DMS53 (cell line): ENCODE data around the gene AFF1.

Experiments
- DNase-seq: peaks from one replicate; lab custom pipeline; 2025; lab: John Stamatoyannopoulos, UW

AFF1 gene

DNA sequence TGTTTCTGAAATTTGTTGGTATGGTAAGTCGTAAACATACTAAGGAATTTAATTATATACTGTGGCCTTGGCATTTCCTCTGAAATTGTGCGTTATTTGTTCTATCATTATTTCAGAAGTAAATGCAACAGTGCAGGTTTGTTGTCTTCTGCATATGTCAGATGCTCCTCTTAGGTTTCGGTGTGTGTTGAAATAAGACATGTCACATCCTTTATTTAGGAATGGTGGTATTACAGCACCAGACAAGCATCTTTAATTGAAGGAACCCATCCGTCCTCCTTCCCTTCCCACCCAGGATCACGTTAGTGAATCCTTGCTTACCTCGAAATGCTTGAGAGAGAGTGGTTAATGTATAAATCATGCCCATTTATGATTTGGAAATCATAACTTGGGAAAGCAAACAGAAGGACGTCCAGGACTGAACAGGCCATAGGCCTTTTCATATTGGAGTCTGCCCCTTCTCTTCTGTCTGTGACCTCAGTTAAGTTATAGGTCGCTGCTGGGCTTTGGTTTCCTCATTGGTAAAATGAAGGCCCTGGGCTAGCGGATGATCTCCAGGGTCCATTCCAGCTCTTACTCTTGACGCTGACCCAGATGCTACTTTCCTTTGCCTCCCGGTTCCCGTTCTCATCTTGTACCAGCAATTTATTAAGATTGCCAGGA, 151.5 kb downstream of the AFF1 start:
- DNase-seq: no peak

DNA sequence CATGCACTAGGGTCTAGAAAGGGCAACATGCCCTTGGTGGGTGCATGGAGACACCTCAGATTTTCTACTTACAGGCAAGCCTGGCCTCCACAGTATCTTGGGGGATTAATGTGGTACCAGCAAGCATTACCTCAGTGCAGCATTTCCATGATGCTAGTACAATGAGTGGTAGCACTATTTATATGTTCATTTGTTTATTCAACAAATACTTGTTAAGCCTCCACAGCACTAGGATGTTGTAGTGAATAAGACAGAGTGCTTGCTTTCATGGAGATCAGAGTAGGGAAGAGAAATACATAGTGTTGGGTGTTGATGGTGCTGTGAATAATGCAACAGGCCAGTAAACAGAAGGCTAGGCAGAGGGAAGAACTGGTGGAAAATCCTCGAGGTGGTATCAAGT, 152.2 kb downstream of the AFF1 start:
- no peak for DNase-seq

DNA sequence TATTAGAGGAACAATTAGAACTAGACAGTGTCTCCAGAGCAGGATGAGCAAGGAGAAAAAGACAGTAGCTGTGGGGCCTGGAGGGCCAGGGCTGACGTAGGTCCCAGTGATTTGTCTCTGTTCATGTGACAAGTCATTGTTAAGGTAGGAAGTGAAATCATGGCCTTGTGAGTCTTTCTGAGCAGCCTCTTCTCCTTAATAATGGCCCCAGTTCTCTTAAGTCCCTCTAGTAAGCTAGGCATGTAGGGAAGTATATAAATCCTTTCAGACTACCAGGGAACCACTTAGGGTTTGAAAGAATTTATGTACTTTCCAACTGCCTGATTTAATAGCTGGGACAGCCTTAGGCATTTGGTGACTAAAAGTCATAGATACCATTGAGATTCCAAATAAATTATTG, 152.6 kb downstream of the AFF1 start:
- DNase-seq: no peak

DNA sequence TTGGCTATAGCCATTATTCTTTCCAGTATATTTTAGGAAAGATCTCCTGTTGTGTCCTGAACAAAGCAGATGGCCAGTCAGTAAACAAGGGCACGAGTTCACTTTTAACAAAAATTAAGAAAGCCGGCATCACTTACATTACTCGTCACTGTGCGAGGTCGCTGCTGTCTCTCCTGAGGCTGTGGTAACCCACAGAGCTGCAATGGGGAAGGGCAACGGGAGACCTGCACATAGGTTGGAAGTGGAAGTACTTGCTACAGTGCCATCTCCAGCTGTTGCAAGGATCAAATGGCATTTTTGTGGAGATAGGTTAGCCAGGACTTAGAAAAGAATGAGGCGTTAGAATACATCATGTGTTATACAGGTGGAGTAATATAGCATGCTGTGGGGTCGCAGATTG, 153.4 kb downstream of the AFF1 start:
- no peak for DNase-seq

GRCh38 chr4:87089368-87089767, 154.6 kb downstream of the AFF1 start:
- peak; percentile 44 for DNase-seq

DNA sequence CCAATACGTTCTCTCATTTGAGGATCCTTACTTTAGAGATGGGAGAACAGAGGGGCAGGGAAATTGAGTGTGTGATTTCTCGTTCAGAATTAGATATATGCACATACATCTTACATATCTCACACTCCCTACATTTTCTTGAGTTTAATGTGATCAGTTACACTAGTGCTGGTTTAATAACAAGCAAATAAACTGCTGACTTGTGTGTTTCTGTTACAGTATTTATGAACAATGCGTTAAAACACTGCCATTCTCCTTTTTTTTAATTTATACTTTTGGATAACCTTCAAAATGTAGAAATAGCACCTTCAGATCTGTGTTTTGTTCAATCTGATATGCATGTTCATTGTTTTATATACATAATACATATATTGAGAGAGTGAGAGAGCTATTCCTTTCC, 155.5 kb downstream of the AFF1 start:
- no peak for DNase-seq

- DNase-seq: peak; percentile 47
Measured at GRCh38 chr4:87092389-87093141, 157.8 kb downstream of the AFF1 start.

DNA sequence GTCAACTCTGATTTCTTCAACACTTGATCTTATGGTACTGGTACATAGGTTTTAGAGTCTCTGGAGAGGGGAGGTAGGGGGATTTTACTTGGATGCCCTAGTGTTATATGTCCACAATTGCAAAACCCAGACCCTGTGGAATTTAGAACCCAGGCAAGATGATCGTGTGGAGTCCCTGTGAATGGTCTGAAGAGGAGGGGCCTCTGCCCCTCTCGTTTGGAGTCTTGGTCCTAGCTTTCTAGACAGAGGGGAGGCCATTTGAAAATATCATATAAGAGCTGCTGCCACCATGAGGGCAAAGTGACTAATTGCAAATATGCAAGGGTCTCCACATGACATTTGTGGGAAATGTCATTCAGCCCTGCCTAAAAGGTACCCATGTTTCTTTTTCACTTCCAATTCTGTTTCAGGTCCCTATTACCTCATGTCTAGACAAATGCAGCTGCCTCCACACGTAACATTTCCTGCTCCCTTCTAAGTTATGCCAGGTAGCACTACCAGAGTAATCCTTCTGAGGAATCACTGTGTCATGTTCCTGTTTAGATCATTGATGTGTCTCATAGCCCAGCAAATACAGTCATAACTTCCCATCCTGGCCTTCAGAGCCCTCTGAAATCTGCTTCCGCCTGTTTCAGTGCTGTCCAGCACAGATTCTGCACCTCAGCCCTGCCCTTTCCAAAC, 158.8 kb downstream of the AFF1 start:
- DNase-seq: peak; percentile 71

- no peak for DNase-seq
Measured at GRCh38 chr4:87097075-87097474, 162.3 kb downstream of the AFF1 start.

- no peak for DNase-seq
Measured at GRCh38 chr4:87100168-87100567, 165.4 kb downstream of the AFF1 start.

GRCh38 chr4:87101543-87102199, 166.9 kb downstream of the AFF1 start:
- no peak for DNase-seq

GRCh38 chr4:87103086-87103485, 168.3 kb downstream of the AFF1 start:
- no peak for DNase-seq

DNA sequence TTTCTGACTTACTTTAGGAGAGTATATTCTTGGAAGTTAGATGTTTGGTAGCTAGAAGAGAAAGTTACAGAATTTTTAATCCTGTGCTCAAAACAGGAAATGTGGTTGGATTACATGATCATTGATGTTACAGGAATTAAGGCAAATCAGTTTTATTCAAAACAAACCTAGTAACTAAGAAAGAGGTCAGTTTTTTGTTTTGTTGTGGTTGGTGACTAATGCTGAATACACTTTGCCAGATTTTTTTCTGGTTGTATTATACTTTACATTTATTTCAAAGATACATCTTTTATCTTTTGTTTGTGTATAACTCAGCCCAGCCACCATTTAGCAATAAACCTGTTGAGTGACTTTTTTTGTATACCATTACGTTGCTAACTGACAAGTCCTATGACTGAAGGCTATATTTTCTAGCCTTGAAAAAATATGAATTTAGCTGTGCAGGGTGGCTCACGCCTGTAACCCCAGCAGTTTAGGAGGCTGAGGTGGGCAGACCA, 168.9 kb downstream of the AFF1 start:
- peak; percentile 60 for DNase-seq

DNA sequence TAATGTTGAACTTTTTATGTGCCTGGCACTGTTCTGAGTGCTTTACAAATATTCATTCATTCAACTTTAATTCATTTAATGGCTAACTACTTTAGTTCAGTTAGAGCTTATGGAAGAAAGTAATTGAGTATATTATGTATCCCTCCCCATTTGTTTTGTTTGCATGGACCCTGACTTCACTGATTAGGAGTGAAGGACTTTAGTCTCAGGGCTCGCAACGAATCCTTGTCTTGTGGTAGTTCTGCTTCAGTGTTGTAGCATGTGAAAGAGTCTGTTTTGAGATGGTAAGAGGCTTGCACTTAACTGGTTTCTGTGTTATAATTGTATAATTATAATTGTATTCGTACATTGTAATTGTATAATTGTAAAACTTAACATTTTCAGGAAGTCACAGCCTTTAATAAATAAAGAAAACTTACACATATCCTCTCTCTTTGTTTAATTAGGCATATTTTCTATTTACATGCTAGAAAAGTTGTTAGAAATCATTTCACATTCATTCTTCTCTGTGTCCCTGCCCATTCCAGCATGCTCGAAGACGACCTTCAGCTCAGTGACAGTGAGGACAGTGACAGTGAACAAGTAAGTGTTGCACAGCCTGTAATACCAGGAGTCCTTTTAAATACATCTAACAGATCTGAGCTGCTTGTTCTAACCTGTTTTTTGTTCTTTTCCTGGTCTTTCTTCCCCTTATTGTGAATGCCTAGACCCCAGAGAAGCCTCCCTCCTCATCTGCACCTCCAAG, 170.5 kb downstream of the AFF1 start:
- DNase-seq: no peak

DNA sequence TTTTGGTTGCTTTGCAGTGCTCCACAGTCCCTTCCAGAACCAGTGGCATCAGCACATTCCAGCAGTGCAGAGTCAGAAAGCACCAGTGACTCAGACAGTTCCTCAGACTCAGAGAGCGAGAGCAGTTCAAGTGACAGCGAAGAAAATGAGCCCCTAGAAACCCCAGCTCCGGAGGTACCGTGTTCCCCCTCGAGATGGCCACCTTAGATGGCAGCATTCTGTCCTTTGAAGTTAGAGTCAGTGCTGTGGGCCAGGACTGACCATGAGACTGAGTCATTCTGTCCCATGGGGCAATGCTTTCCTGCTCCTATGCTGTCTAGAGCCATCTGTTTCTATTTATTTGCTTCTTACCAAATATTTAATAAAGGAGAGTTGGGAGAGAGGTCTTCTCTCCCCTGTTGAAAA, 173.3 kb downstream of the AFF1 start:
- DNase-seq: no peak

DNA sequence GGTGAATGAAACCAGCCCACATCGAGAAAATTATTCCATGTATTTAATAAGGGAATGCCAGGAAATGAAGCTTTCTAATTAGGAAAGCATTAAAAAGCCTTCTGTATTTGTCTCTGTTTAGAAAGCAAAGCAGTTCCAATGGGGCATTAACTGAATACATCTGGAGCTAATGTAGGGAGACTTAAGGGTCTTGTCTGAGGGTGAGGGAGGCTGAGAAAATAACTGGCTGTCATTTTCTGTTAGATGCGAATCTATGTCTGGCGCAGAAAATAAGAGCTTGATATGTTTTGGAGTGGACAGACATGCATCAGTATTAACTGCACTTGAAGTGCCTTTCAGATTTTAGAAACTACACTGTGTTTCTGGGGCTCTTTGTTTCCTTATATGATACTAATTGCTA, 174.3 kb downstream of the AFF1 start:
- no peak for DNase-seq

GRCh38 chr4:87109945-87110344, 175.1 kb downstream of the AFF1 start:
- DNase-seq: no peak

GRCh38 chr4:87112063-87112462, 177.3 kb downstream of the AFF1 start:
- DNase-seq: no peak

GRCh38 chr4:87114245-87115062, 179.6 kb downstream of the AFF1 start:
- no peak for DNase-seq

DNA sequence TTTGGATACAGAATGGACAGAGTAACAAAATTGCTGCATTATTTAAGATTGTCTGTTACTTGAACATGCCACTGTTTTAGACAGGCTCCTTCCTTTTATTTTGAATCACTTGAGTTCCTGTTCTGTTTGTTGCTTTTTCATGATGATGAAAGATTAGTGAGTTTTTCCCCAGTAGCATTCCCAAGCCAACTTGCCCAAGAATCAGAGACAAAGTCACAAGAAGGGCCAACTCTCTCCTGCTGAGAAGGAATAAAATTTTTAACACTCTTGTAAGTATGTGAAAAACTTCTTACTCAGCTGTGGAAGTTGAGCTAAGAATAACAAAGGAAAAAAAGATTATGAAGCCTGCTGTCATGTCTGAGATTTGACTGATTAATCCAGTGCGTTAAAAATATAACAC, 181.4 kb downstream of the AFF1 start:
- no peak for DNase-seq
